HG03045 (cell line): Measurements from ENCODE around the gene NDUFAF5.

Experiments used
- ATAC-seq: cut with Tn5 transposase; IDR thresholded peaks from one replicate; pipeline ENCODE4 v1.9.1; 2021; ENCODE audit warnings: mild to moderate bottlenecking, moderate library complexity; ENCODE audit not compliant: unreplicated experiment

The NDUFAF5 gene

GRCh38 chr20:13865791-13866351 is 81.0 kb downstream of the NDUFAF5 start:
- no peak for ATAC-seq

GRCh38 chr20:13868331-13868730 is 83.5 kb downstream of the NDUFAF5 start:
- ATAC-seq: no peak

- ATAC-seq: no peak
Observed at GRCh38 chr20:13870170-13870748, 85.4 kb downstream of the NDUFAF5 start.
